GM12864 (cell line): ENCODE measurements around the gene ZNF800.

Experiments
- DNase-seq: peaks from one replicate; pipeline ENCODE4 v3.0.0-alpha.2; 2011; ENCODE audit warnings: low read depth
- H3K4me3 ChIP-seq: 2 replicates; pipeline ENCODE4 v1.5.1; 2011; ENCODE audit warnings: mild to moderate bottlenecking, low read depth, low read length, control low read depth
- TF ChIP-seq, protein P1 (sequence below): IDR thresholded peaks from 2 replicates; pipeline ENCODE4 v1.5.1; 2011; ENCODE audit warnings: low read depth, mild to moderate bottlenecking, moderate library complexity, low read length, control low read depth, inconsistent platforms; ENCODE audit errors: missing control alignments

The ZNF800 gene

DNA sequence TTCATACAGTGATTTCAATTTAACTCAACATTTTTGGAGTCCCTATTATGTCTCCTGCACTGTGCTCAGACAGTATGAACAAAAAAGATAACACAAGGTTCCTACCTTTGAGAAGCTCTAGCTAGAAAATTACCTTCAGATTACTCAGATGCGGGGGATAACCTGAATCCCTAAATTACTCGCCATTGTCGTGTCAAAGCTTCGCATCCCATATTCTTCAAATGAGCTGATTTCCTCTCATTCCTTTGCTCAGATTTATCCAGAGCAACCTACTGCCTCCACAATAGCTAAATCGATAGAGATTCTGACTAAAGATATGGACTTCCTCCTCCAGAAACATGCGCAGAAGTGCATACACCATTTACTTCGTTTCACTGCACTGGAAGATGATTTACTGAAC, 42.6 kb downstream of the ZNF800 start:
- no peak for DNase-seq
- TF ChIP-seq, protein P1, sequence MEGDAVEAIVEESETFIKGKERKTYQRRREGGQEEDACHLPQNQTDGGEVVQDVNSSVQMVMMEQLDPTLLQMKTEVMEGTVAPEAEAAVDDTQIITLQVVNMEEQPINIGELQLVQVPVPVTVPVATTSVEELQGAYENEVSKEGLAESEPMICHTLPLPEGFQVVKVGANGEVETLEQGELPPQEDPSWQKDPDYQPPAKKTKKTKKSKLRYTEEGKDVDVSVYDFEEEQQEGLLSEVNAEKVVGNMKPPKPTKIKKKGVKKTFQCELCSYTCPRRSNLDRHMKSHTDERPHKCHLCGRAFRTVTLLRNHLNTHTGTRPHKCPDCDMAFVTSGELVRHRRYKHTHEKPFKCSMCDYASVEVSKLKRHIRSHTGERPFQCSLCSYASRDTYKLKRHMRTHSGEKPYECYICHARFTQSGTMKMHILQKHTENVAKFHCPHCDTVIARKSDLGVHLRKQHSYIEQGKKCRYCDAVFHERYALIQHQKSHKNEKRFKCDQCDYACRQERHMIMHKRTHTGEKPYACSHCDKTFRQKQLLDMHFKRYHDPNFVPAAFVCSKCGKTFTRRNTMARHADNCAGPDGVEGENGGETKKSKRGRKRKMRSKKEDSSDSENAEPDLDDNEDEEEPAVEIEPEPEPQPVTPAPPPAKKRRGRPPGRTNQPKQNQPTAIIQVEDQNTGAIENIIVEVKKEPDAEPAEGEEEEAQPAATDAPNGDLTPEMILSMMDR: no peak
- no peak overlapping the region for H3K4me3 ChIP-seq

DNA sequence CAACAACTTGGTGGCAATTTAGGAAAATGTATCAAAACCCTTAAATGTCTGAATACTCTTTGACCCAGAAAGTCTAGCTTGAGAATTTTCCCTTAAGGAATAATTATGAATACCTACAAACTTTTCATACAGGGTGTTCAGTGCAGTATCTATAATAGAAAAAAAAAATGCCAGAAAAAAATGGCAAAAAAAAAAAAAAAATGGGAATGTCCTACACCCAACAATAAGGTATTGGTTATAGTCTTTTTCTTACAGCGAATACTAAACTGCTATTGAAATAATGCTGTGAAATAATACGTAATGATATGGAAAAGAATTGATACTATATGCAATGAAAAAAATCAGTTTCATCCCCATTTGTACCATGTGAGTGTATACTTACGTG, 44.3 kb downstream of the ZNF800 start:
- TF ChIP-seq, protein P1: no peak
- no peak for DNase-seq
- peak overlapping the region; percentile 38; the same call in 1 of the 2 replicates for H3K4me3 ChIP-seq

DNA sequence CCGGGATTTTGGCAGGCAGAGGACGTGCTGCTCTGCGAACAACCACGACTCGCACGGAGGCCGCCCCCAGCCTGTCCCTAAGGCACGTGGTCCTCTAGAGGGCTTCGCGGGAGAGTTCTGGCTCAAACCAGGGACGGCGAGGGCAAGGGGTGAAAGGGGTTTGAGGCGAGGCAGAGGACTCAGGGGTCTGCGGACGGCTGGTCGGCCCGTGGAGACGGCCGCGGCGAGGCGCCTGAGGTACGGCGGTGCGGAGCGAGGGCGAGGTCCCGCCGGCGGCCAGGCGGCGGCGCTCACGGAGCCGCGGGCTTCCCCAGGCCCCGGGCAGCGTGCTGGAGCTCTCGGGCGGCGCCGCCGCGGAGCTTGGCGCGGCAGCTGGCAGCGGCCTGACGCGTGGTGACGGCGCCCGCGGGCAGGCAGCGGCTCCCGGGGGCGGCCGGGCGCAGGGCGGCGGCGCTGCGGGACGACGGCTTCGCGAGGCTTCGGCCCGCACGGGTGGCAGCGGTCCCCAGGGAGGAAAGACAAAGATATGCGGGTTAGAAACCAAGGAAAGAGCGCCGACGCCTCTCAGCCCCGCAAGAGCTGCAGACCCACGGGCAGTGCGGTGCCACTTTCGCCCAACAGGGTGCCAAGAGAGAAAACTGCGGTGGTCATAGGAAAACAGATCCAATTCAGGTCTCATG, 44.8 kb downstream of the ZNF800 start:
- DNase-seq: peak; percentile 5
- TF ChIP-seq, protein P1: peak; percentile 55
- peak overlapping the region; percentile 38 for H3K4me3 ChIP-seq

DNA sequence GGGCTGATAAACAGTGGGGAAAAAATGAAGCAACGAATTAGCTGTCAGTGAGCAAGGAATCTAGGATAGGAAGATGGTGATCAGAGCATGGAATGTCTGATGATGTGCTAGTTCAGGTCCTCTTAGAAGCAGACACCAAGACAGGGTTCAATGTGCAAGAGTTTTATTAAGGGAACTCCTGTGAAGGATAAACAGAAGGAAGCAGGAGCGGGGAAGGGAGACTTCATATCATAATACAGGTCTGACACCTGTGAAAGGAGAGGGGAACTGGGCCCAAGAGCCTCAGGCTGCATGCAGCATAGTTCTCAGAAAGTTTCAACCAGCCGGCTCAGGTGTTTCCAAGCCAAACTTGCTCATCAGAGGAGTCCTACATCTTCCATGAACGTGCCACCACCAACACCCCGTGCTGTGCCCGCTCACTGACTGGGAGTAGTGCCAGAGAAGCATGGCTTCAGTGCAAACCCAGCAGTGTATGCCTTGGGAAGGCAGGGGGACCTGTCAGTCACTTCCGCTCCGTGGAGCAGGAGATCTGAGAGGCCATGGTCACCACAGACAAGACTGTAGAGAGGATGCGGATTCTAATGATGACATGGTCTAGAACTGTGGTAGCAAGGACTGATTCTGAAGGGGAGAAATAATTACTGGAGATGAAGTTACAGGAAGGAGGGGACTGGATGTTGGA, 45.8 kb downstream of the ZNF800 start:
- DNase-seq: no peak
- no peak overlapping the region for H3K4me3 ChIP-seq
- TF ChIP-seq, protein P1: no peak

DNA sequence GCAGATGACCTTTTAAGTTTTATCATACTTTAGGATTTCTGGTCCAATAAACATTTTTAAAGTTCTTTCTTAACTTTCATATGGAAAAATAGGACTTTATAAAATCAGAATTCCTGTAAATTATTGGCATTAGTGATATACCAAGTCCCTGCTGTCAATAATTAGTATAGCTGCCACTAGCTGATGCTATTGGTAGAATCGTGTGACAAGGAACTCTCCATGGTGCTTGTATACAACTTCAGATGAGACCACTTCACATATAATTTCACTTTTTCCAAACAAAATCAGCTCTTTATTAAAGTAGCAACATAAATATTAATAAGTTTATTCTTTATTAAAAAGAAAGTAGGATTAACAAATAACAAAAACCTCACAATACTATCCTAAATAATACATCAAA, 49.9 kb downstream of the ZNF800 start:
- DNase-seq: no peak
- TF ChIP-seq, protein P1: no peak
- no peak overlapping the region for H3K4me3 ChIP-seq

DNA sequence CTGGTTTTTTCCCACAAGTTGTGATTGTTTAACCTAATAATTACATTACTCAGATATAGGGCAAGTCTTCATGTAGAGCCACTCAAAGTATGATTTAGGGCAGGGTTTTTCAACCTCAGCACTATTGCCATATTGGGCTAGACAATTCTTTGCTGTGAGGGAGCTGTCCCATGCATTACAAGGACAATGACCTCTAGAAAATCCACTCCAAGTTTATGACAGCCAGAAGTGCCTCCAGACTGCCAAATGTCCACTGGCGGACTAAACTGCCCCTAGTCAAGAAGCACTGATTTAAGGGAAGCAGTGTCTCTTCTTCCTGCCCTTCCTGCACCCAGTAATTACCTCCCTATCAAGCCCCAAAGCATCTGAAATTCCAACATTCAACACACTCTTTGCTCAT, 54.4 kb downstream of the ZNF800 start:
- TF ChIP-seq, protein P1: no peak
- DNase-seq: no peak
- no peak overlapping the region for H3K4me3 ChIP-seq

DNA sequence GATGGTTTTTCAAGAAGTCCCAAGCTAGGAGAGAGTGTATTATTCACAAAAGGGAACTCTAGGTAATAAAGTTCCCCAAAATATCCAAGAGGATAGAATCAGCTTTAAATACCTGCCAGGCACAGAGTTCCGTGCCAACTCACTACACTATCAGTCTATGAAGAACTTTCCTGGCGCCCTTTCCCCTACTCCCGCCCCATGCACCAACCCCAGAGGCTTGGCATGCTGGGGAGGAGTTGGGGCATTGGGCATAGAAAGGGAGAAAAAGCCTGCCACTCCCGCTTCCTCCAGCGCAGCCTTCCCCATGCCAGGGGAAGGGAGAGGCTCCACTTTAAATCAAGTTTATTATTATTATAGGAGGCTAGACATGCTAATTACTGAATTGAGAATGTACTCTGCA, 54.9 kb downstream of the ZNF800 start:
- TF ChIP-seq, protein P1: no peak
- DNase-seq: no peak
- H3K4me3 ChIP-seq: no peak overlapping the region
